Measurements from ENCODE around the gene WDR49. TPM values are rescaled to one million over a fixed set of nuclear protein-coding genes. Genes with fewer than 3 reads are reported as not detected.

WDR49 gene
- total RNA-seq, result not detected in 2 replicates

GRCh38 chr3:167653760-167654159 is at the start of gene WDR49:
WDR49 (minus strand) TSS chr3:167653942; CDS start chr3:167653425, 517 bp downstream.

DNA sequence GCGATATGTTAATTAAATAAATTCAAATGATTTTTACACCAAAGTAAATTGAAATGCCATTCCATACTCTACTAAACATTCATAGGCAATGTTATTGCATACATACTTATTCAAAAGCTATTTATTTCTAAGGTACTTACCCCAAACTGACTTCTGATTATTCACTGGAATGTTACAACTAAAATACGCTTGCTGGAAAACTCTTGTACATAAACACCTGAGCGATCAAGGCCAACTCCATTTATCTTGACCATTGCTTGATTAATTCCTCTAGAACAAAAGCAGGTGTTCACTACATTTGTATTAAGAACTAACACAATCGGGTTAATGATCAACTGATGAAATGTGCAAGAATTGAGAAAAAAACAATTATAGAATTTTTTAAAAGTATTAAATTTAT is 179.9 kb downstream of the WDR49 start, which contains the start of gene SERPINI2:
Gene SERPINI2, minus strand, starts transcription at position 180 of the 400 bp plus-strand sequence. CDS start 2,208 bp downstream, outside the sequence.

Small RNAs within 50 kb of the gene (small RNA-seq; reads per million reads assigned to genes)
- gene HMGN1P8 (ENCODE audit: low replicate concordance), result not detected

Other genes with a start within 250 kb of the WDR49 start
- not detected in 2 replicates for gene SERPINI2, start 179.9 kb downstream of the WDR49 start, total RNA-seq
- 58.4 and 60.8 TPM in 2 replicates for gene PDCD10, start 81.0 kb upstream of the WDR49 start, total RNA-seq
- gene SERPINI1, start 81.8 kb upstream of the WDR49 start, total RNA-seq, result 0.88 and 3.7 TPM in 2 replicates

Measured in placental pericyte (primary cell).